ENCODE results near the gene C1RL. TPM values are rescaled to one million over a fixed set of nuclear protein-coding genes. Genes with fewer than 3 reads are reported as not detected.

C1RL gene
- total RNA-seq, 1 donor from 2014 or later: 11.0 TPM

DNA sequence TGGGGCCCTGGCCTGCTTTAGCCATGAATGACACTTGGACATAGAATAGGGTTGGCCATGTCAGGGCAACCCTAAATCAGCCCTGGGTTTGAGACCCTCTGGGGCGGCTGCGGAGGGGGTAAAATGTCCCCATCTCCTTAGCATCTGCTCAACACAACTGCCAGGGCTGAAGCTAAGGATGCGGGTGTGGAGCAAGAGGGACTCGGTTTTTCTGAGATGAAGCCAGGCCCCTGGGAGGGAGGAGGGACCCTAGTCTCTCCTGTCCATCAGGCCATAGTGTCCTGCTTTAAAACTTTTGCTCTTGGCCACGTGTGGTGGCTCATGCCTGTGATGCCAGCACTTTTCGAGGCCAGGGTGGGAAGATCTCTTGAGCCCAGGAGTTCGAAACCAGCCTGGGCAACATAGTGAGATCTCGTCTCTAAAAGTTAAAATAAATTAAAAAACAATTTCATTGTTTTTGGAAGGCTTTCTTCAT lies 16.0 kb downstream of the C1RL start:
- H3K9me3 Mint-ChIP-seq (ENCODE audit: unreplicated experiment): peaks cover 2% of the 10 kb centered on the region
- peaks cover 27% of the 10 kb centered on the region for H3K27me3 Mint-ChIP-seq (ENCODE audit: low read depth, unreplicated experiment)
- H3K36me3 ChIP-seq (ENCODE audit: insufficient read depth, low read length): no peaks in the 10 kb centered on the region
- H3K27me3 ChIP-seq (ENCODE audit: insufficient read depth, low read length): peaks cover 9% of the 10 kb centered on the region
- H3K9ac ChIP-seq (ENCODE audit: low read length): no peak overlapping the region
- no peak overlapping the region for H3K4me2 ChIP-seq (ENCODE audit: low read length)
- H3K4me3 Mint-ChIP-seq (ENCODE audit: unreplicated experiment): no peak overlapping the region
- H3K27ac Mint-ChIP-seq (ENCODE audit: unreplicated experiment): no peak overlapping the region
- H3K4me3 ChIP-seq (ENCODE audit: insufficient read depth, low read depth, low read length): no peak overlapping the region
- H2AFZ ChIP-seq (ENCODE audit: low read depth, low read length): peak overlapping the region; percentile 65
- no peak for TF ChIP-seq EZH2 (IDR thresholded peaks at IDR 0.05; ENCODE audit: insufficient read depth, low read length)
- TF ChIP-seq, protein P1, sequence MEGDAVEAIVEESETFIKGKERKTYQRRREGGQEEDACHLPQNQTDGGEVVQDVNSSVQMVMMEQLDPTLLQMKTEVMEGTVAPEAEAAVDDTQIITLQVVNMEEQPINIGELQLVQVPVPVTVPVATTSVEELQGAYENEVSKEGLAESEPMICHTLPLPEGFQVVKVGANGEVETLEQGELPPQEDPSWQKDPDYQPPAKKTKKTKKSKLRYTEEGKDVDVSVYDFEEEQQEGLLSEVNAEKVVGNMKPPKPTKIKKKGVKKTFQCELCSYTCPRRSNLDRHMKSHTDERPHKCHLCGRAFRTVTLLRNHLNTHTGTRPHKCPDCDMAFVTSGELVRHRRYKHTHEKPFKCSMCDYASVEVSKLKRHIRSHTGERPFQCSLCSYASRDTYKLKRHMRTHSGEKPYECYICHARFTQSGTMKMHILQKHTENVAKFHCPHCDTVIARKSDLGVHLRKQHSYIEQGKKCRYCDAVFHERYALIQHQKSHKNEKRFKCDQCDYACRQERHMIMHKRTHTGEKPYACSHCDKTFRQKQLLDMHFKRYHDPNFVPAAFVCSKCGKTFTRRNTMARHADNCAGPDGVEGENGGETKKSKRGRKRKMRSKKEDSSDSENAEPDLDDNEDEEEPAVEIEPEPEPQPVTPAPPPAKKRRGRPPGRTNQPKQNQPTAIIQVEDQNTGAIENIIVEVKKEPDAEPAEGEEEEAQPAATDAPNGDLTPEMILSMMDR (IDR thresholded peaks at IDR 0.05; ENCODE audit: insufficient read depth, low read depth, low read length): no peak
- FAIRE-seq (no peak), DNase-seq (ENCODE audit: low read depth) (no peak)
- H3K36me3 Mint-ChIP-seq (ENCODE audit: low read depth, unreplicated experiment): peaks cover 6% of the 10 kb centered on the region
- H3K4me1 Mint-ChIP-seq (ENCODE audit: low read depth, unreplicated experiment): no peaks in the 10 kb centered on the region
- peaks cover 5% of the 10 kb centered on the region for H3K4me1 ChIP-seq (ENCODE audit: insufficient read depth, low read length)
- H4K20me1 ChIP-seq (ENCODE audit: insufficient read depth, low read length): no peaks in the 10 kb centered on the region
- no peaks in the 10 kb centered on the region for H3K9me3 ChIP-seq (ENCODE audit: insufficient read depth, low read depth, low read length)
- H3K27ac ChIP-seq (ENCODE audit: low read depth, low read length): no peak overlapping the region
- H3K79me2 ChIP-seq (ENCODE audit: insufficient read depth, low read length): no peaks in the 10 kb centered on the region

DNA sequence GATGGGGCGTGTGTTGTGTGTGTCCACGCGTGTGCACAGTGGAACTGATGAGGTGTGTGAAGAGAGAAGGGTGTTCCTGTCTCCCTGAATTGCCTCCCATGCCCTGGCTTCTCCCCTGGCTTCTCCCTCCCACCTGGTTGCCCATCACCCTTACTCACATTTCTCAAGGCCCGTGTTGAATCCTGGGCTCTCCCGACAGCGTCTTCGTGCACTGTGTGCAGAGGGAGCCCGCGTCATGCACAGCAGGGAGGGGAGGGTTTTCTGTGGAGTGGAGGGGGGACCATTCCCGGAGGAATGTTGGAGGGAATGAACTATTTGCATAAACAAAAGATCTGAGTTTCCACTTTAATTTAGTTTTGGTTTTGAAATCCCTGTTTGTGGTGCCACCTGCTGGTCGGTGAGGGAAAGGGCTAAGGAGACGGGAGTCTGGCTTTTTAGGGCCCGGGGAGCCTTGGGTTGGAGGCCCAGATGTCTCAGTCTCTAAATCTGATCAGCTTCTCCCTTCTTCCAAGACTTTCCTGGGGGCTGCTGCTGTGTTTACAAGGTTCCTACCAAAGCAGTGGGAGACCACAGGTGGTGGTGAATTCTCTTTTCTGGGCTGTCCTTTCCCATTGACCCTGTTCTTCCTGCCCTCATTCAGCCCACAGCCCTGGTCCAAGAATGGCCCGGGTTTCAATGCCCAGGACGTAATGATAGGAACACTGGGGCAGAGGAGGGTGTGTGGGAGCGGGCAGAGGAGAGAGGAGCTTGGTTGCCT lies 16.6 kb downstream of the C1RL start, which contains the start of gene C1R:
Gene C1R, minus strand, starts transcription at position 217 of the 757 bp plus-strand sequence. Its CDS starts 57 bp downstream, at position 160.
- DNase-seq (ENCODE audit: low read depth) (peak; percentile 82), FAIRE-seq (no peak)
- no peaks in the 10 kb centered on the region for H3K4me1 Mint-ChIP-seq (ENCODE audit: low read depth, unreplicated experiment)
- Histone ChIP-seq H3K4me2 (ENCODE audit: low read length) (peak within 1 kb of the TSS; percentile 86), H3K4me3 (ENCODE audit: insufficient read depth, low read depth, low read length) (peak within 1 kb of the TSS; percentile 56), H3K27me3 (ENCODE audit: insufficient read depth, low read length) (peaks cover 9% of the 10 kb centered on the region), H4K20me1 (ENCODE audit: insufficient read depth, low read length) (no peaks in the 10 kb centered on the region), H2AFZ (ENCODE audit: low read depth, low read length) (peak within 1 kb of the TSS; percentile 93), H3K27ac (ENCODE audit: low read depth, low read length) (no peak within 1 kb of the TSS), H3K9ac (ENCODE audit: low read length) (peak within 1 kb of the TSS; percentile 73), H3K9me3 (ENCODE audit: insufficient read depth, low read depth, low read length) (no peaks in the 10 kb centered on the region), H3K36me3 (ENCODE audit: insufficient read depth, low read length) (no peaks in the 10 kb centered on the region), H3K4me1 (ENCODE audit: insufficient read depth, low read length) (peaks cover 5% of the 10 kb centered on the region), H3K79me2 (ENCODE audit: insufficient read depth, low read length) (no peaks in the 10 kb centered on the region)
- H3K4me3 Mint-ChIP-seq (ENCODE audit: unreplicated experiment): peak within 1 kb of the TSS; percentile 40
- H3K27ac Mint-ChIP-seq (ENCODE audit: unreplicated experiment): peak within 1 kb of the TSS; percentile 58
- TF ChIP-seq, protein P1 (IDR thresholded peaks at IDR 0.05; ENCODE audit: insufficient read depth, low read depth, low read length): peak; percentile 79
- no peak for TF ChIP-seq EZH2 (IDR thresholded peaks at IDR 0.05; ENCODE audit: insufficient read depth, low read length)
- peaks cover 2% of the 10 kb centered on the region for H3K9me3 Mint-ChIP-seq (ENCODE audit: unreplicated experiment)
- H3K27me3 Mint-ChIP-seq (ENCODE audit: low read depth, unreplicated experiment): peaks cover 31% of the 10 kb centered on the region
- H3K36me3 Mint-ChIP-seq (ENCODE audit: low read depth, unreplicated experiment): peaks cover 2% of the 10 kb centered on the region

Measured in astrocyte (in vitro differentiated cells and primary cell).